GM12878 (cell line): ENCODE data around the gene MYH9.

Experiments used
- CTCF ChIP-seq, 3 experiments: IDR thresholded peaks in 2 of 3; conservative IDR thresholded peaks in 1 of 3; 2 replicates each; pipeline ENCODE4 v1.5.1; 2011; ENCODE audit warnings: low read depth in 3 of 3, low read length in 3 of 3, mild to moderate bottlenecking in 3 of 3, control low read depth in 2 of 3, moderate library complexity in 2 of 3, inconsistent platforms in 1 of 3, mixed read lengths in 1 of 3; ENCODE audit not compliant: control insufficient read depth in 2 of 3, insufficient read depth in 1 of 3; ENCODE audit errors: extremely low read depth in 1 of 3
- EP300 ChIP-seq, 2 experiments: fragments of 150-350 bp in 1 of 2; IDR thresholded peaks; 2 replicates each; pipeline ENCODE4 v1.6.1; 2011 to 2012; ENCODE audit warnings: low read depth in 2 of 2, low read length in 2 of 2, borderline replicate concordance in 1 of 2, improper control_type of control experiment in 1 of 2, inconsistent platforms in 1 of 2; ENCODE audit not compliant: control insufficient read depth in 1 of 2
- RAD21 ChIP-seq: IDR thresholded peaks from 2 replicates; pipeline ENCODE4 v1.6.1; 2011; ENCODE audit warnings: mild to moderate bottlenecking, low read depth, low read length, moderate library complexity; ENCODE audit not compliant: insufficient read depth

GRCh38 chr22:36326178-36327161 lies 61.3 kb downstream of the MYH9 start:
- TF ChIP-seq EP300 (IDR thresholded peaks at IDR 0.05; ENCODE audit: borderline replicate concordance in 1 of 2, control insufficient read depth in 1 of 2, low read depth in 2 of 2, low read length in 2 of 2) (no peak), RAD21 (no peak), CTCF (IDR thresholded peaks at IDR 0.05 in 2 of 3, conservative IDR thresholded peaks at IDR 0.05 in 1 of 3; ENCODE audit: control insufficient read depth in 2 of 3, extremely low read depth in 1 of 3, insufficient read depth in 1 of 3, low read depth in 3 of 3, low read length in 3 of 3) (no peak)
